SKM-1 (cell line): Measurements from ENCODE around the gene NPR3.

Source experiments
- DNase-seq: peaks from one replicate; lab custom pipeline; 2025; ENCODE audit not compliant: unreplicated experiment; lab: John Stamatoyannopoulos, UW

The NPR3 gene

GRCh38 chr5:32805971-32806638 is 95.0 kb downstream of the NPR3 start:
- no peak for DNase-seq

DNA sequence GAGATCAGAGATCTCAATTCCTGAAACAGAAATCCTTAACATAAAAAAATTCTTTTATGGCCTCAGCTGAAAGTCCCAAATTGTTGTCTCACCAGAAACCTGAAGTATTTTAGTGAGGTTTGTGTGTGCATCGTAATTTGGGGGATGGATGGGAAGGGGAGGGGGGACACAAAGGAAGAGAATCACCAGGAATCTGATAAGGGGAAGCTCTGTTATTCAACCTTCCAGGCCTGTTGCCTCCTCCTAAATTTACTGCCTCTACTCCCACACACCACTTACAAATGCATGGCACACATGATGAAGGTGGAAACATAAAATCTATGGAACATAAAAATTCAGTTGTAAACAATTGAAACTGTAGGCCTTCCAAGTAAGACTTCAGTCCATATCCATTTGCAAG is 97.7 kb downstream of the NPR3 start:
- DNase-seq = no peak

- no peak for DNase-seq
Measured at GRCh38 chr5:32810804-32811203, 99.7 kb downstream of the NPR3 start.

- no peak for DNase-seq
Measured at GRCh38 chr5:32812399-32812798, 101.3 kb downstream of the NPR3 start.

DNA sequence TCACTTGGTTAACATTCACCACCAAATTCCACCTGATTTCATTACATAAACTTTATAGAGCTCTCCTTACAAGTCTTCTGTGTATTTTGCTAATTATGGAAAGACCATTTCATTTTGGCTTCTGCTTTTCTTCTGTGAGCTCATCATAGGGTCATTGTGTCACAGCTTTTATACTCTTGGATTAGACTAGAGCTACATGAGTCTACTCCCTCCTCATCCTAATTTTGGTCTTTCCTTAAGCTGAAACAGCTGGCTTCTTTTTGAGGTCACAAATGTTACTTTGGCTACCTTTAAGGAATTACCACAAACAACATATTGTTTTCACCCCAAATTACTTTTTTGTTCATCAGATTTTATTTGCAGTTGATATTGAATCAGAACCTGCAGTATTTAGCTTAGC is 103.0 kb downstream of the NPR3 start:
- no peak for DNase-seq

DNA sequence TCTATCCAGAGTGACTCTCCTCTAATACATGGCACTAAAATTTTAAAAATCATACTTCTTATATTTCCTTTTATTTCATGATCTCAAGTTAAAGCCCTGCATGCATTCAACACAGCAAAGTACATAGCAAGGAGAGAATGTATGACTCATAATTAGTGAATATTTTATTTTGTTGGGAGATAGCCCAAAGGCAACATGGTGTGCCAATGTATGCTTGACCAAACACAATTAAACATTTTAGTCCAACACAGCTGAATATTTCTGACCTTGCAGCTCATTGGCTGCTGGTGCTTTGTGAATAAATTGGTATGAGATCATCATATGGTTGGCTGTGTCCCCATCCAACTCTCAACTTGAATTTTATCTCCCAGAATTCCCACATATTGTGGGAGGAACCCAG is 103.5 kb downstream of the NPR3 start:
- no peak for DNase-seq

DNA sequence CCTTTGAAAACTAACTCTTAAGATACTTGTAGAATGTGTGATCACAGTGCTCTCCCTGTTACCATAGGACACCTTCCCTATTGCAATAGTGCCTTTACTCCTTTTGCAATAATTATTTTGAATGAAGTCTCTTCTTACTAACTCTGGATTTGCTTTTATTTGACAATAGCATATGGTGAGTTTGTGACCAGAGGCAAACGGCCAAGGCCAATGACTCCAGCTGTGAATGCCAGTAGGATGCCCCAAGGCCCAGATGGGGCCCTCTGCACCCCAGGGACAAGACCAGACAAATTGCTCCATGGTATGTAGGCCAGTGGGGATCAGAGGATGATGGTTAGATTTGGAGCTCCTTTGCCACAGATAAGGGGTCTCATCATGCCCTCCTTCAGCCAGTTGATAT is 116.9 kb downstream of the NPR3 start:
- DNase-seq = no peak

DNA sequence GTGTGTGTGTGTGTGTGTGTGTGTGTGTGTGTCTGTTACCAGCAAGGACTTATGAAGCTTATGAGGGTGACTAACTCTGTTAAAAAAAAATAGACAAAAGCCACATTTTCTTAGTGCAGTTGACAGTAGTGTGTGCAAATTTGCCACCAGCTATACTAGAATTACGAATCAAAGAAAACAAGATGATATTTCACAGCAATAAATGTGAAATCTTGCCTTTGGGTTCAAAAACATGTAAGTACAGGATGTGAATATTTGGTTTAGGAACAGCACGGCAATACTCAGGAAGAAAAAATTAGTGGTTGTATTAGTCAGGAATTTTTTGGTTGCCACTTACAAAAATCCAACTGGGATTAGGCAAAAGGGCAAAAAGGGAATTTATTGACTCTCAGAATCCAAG is 117.4 kb downstream of the NPR3 start:
- no peak for DNase-seq

DNA sequence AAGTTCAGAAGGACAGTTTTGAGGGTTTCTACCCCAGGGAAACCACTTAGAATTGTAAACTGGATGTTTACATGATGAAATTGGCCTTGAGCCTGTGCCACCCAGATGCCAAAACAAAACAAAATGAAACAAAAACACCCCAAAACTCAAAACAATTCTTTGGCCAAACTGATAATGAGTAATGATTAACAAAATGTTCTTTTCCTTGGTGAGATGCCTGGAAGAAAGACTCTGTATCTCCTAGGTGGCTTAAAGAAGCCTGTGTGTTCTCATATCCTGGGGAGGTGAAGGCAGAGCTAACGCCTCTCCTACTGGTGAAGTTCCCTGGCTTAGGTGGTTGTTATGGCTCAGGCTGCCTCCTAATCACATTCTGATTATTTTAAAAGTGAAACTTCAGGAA is 120.5 kb downstream of the NPR3 start:
- no peak for DNase-seq

- no peak for DNase-seq
Measured at GRCh38 chr5:32833127-32833526, 122.0 kb downstream of the NPR3 start.

DNA sequence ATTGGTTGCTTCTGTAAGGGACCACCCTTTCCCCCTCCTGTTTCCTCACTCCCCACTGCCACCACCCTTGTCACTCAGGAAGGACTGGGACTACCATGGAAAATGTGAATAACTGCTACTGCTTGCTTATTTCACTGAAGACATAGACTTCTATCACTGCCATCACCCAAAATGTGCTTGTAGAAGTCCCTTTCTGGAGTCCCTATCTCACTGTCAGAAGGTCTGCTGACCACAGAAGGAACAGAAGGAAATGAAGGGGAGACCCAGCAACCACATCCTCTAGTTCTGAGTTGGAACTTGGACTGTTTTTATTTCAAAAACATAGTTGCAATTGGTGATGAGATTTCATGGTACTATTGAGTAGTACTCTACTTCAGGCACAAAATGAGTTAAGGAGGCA is 122.5 kb downstream of the NPR3 start:
- no peak for DNase-seq

- DNase-seq = no peak
Measured at GRCh38 chr5:32834251-32834650, 123.1 kb downstream of the NPR3 start.

GRCh38 chr5:32836176-32836575 is 125.1 kb downstream of the NPR3 start:
- no peak for DNase-seq

DNA sequence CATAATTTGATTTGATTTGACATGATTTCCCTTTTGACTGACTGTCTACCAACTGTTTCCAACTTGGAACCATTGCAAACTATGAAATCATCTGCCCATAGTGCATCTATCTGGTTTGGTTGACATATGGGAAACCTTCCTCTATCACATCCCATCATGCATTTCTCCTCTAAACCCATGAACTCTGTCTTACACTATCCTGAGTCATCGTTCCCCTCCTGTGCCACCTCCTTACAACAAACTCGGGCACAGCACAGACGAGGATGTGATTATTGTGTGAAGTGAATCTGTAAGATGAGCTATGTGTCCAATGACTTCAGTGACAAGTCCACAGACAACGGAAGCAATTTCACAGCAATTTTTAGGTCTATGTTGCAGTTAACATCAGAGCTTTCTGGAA is 126.1 kb downstream of the NPR3 start:
- no peak for DNase-seq

GRCh38 chr5:32839106-32839505 is 128.0 kb downstream of the NPR3 start:
- DNase-seq = no peak

- DNase-seq = no peak
Measured at GRCh38 chr5:32840606-32841005, 129.5 kb downstream of the NPR3 start.
